ENCODE measurements around the gene ARHGAP22. TPM values are rescaled to one million over a fixed set of nuclear protein-coding genes. Genes with fewer than 3 reads are reported as not detected.

Gene ARHGAP22
- total RNA-seq, 1 experiment from 2014 or later = 18.9 TPM

- no peak for DNase-seq (ENCODE audit: low read depth)
Measured at GRCh38 chr10:48464871-48465736, 139.8 kb downstream of the ARHGAP22 start.

DNA sequence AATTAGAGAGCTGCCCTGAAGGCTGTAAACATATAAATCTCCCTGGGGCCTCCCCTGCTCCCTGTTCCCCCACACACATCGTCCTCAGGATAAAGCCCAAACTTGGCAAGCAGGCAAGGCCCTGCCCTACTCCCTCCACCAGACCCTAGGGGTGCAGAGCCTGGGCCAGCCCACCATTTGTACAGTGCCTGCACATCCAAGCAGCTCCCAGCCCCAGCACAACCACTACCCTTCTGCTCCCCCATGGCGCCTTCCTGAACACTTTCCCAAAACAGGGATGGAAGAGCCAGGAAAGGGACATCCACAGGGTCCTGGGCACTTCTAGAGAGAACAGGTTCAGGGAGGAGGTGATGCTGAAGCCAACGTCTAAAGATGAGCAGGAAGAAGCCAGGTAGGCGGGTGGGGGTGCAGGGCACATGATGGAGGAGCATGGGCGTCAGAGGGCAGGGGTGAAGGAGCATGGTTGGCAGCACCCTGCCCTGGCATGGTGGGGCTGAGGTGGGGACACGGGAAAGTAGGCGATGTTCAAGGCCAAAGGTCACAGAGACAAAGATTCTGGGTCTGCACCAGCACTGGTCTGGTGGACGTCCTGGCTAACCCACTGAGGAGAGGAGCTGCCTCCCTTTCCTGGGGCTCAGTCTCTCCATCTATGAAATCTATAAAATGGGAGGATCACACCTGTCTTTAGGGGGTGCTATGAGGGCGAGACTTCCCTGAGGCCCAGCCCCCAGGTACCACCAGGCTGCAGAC, 140.6 kb downstream of the ARHGAP22 start:
- DNase-seq (ENCODE audit: low read depth) = no peak

GRCh38 chr10:48463318-48464003, 141.4 kb downstream of the ARHGAP22 start:
- DNase-seq (ENCODE audit: low read depth) = no peak

- DNase-seq (ENCODE audit: low read depth) = no peak
Measured at GRCh38 chr10:48462482-48463020, 142.3 kb downstream of the ARHGAP22 start.

GRCh38 chr10:48461623-48462481, 143.0 kb downstream of the ARHGAP22 start:
- no peak for DNase-seq (ENCODE audit: low read depth)

DNA sequence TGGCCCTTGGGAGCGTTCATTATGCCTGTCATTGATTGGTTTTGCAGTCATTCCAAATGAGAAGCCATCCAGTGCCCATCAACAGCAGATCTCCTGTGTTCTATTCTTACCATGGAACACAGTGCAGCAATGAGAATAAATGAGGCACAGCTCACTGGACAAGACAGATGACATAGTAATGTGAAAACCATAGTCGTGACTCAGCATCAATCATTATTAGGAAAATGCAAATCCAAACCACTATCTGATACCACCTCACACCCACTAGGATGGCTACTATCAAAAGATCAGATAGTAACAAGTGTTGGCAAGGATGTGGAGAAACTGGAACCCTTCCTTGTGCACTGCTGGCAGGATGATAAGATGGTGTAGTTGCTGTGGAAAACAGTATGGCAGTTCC, 144.7 kb downstream of the ARHGAP22 start:
- peak; percentile 13 for DNase-seq (ENCODE audit: low read depth)

- DNase-seq (ENCODE audit: low read depth) = no peak
Measured at GRCh38 chr10:48459270-48460150, 145.4 kb downstream of the ARHGAP22 start.

DNA sequence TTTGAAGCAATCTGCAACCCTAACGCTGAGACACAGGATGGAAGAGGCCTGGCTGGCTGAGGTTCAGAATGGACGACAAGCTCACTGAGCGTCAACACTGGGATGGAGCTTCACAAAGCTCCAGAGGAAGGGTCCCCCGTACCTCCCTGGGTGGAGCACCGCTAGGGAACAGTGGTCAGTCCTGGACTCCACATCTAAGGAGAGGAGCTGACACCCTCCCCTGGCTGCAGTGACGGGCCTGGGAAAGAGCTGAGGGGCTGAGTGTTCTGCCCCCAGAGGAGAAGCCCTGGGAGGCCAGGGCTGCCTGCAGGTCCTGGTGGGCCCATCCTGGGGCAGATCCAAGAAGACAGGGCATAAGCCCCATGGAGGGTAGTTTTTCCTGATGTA, 146.2 kb downstream of the ARHGAP22 start:
- DNase-seq (ENCODE audit: low read depth) = no peak

- DNase-seq (ENCODE audit: low read depth) = no peak
Measured at GRCh38 chr10:48457949-48458661, 146.8 kb downstream of the ARHGAP22 start.

DNA sequence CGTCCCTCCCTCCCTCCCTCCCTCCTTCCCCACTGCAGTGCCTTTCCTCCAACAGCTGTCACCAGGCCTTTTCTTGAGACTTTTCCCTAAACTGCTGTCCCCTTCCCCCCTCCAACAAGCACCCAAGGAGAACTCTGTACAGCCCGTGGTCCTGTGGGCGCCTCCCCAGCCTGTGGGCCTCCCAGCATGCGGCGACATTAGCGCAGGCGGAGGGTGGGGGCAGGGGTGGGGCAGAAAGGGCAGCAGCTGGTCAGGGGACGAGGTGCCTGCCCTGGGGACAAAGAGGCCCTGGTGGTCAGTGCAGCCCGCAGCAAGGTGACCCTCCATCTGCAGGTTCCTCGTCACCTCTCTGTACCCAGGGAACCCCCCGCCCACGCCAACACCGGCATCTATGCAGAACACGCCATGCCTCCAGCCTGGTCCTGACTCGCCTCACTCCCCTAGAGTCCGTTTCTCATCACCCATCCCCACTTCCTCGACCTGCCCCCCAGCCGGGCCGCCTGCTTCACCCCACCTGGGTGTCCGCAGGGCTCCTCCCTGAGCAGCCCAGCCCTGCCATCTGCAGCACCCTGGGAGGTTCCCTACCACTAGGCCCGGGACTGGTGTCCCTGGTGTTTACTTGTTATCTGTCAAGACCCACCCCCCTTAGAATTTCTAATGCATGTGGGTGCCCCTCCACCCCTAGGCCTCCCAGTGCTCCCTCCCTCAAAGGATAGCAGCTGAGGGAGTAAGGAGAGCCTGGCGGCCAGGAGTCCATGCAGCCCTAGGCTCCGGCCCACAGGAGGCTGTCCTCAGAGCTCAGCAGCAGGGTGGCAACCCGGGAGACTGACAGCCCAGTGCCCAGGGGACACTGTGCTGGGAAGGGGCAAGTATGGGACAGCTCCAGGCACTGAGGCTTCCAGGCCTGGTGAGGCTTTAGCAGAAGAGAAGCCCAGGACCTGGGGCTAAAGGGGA, 147.8 kb downstream of the ARHGAP22 start:
- no peak for DNase-seq (ENCODE audit: low read depth)

- no peak for DNase-seq (ENCODE audit: low read depth)
Measured at GRCh38 chr10:48456361-48456804, 148.5 kb downstream of the ARHGAP22 start.

DNA sequence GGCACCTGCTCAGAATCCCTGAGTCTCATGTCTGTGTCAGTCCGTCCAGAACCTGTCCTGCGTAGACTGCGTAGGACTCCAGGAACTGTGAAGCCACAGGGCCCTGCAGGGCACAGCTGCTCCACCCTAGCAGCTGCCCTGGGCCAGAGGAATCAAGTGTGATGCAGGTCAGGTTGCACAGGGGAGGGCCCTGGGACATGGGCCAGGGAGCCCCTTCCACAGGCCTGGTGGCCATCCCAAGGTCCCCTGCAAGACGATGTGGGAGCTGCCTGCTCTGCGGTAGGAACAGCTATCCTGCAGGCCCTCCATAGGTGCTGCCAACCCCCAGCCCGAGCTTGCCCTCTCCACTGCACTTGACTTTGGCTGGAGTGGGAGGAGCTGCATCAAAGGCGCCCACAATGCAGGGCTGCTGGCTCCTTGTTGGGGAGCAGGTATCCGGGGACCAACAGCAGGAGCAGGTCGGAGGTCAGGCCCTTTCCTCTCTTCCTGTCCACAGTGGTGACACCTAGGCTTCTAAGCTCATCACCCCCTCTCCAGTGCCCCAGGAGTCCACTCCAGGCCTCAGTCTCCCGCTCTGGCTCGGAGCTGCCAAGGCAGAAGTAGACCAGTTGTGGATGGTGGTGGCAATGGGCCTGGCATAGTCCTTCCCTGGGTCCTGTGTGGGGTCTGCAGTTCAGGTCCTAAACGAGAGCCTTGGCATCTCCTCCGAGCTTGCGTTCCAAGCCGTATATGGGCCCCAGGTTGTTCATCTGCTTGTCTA, 149.3 kb downstream of the ARHGAP22 start:
- no peak for DNase-seq (ENCODE audit: low read depth)

- DNase-seq (ENCODE audit: low read depth) = no peak
Measured at GRCh38 chr10:48455055-48455391, 149.8 kb downstream of the ARHGAP22 start.

- no peak for DNase-seq (ENCODE audit: low read depth)
Measured at GRCh38 chr10:48454302-48455054, 150.4 kb downstream of the ARHGAP22 start.

- DNase-seq (ENCODE audit: low read depth) = no peak
Measured at GRCh38 chr10:48453451-48454301, 151.2 kb downstream of the ARHGAP22 start.

DNA sequence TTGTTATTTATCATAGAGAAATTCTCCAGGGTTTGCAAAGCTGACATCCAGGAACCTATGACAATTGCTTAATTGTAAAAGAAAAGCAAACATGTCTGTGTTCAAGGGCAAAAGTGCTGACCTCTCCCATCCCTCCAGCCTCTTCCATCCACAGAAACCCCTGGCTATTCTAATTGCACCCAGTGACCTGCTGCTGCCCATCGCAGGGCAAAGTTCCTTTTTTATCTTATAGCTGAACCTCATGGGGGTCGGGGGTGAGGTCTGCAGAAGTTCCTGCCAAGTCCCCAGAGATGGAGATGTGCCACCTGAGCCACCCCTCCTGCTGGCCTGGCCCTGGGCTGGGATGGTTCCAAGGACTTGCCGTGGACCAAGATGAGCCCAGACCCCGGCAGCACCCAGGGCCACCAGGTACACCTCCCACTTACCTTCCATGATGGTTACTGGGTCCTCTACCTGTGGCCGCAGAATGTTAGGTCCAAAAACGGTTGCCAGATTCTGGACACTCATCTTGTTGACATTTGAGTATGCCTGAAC, 151.9 kb downstream of the ARHGAP22 start:
- no peak for DNase-seq (ENCODE audit: low read depth)
